Cardiac atrium fibroblast (primary cell): ENCODE data around the gene C5orf58. TPM values are rescaled to one million over a fixed set of nuclear protein-coding genes. Genes with fewer than 3 reads are reported as not detected.

ENCODE experiments used
- total RNA-seq: library from RNA; depleted of rRNA; stranded (reverse); fragments of >200 nt; gene quantifications from 2 replicates; pipeline ENCODE4 v1.2.3, GENCODE V29; 2015

Gene C5orf58
- total RNA-seq = not detected in 2 replicates

DNA sequence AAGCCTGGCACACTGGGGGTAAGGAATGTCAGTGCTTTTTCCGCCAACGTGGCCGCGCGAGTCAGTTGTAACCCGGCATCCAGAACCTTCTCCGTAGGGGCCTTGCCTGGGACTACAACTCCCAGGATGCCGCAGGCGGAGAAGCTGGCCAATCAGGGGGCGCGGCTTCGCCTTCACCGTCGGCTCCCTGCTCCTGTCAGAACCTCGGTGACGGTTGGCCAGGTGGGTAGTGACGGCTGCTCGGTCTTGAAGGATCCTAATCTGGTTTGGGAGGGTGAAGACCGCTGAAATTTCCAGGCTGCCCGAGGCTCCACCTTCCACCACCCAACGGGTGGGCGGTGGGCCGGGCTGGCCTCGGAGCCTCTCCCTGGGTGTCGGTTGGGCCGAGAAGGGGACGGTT, at the start of gene C5orf58:
Gene C5orf58 (plus strand): TSS at position 200 of the 400 bp plus-strand sequence. CDS start 1,992 bp downstream, outside the sequence.

Other genes starting within 250 kb of the C5orf58 start
- not detected in 2 replicates for gene FOXI1, start 127.1 kb upstream of the C5orf58 start, total RNA-seq
- gene LCP2, start 64.8 kb downstream of the C5orf58 start, total RNA-seq = not detected in 2 replicates
- under 0.01 TPM in 1 of 2 replicates, not detected in the other for gene KCNMB1, start 156.4 kb downstream of the C5orf58 start, total RNA-seq